ENCODE data around the gene ELOVL6. TPM values are rescaled to one million over a fixed set of nuclear protein-coding genes. Genes with fewer than 3 reads are reported as not detected.

Gene ELOVL6
- total and polyA plus RNA-seq, 2 of the 4 experiments (the other 2 are of a cell fraction), result 17.9 to 19.0 TPM

DNA sequence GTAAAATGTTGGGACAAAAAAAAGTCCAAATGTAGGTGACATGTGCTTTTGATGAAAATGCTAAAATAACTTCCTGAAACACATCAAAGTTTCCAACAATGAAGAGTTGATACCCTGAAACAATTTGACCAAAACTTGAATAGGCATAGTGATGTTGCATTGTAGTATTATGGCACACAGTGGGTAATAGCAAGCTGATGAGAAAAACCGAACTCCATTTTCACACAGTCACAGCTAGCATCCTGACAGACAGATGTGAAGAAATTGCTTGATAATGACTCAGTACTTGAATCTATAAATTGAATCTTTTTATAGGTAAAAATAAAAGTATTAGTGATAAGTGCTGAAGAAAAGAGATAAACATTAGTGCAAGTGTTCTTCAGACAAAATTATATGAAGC is 122.5 kb downstream of the ELOVL6 start:
- ChIA-PET POLR2A (ENCODE audit: unreplicated experiment) (no interaction called here), CTCF (no interaction called here)
- Histone ChIP-seq H4K8ac (ENCODE audit: low read depth in 2 of 2, low read length in 2 of 2) (no peak overlapping the region), H4K91ac (ENCODE audit: insufficient read depth, low read depth, low read length) (no peak overlapping the region), H3K4me2 (ENCODE audit: low read depth, low read length) (no peak overlapping the region), H3K23ac (ENCODE audit: low read depth, low read length) (no peak overlapping the region), H3K27me3 (ENCODE audit: control insufficient read depth, insufficient read depth, low read length) (no peaks in the 10 kb centered on the region), H2AK5ac (ENCODE audit: low read depth, low read length) (no peak overlapping the region), H3K9me1 (ENCODE audit: insufficient read depth, low read length) (no peaks in the 10 kb centered on the region), H2BK15ac (ENCODE audit: low read depth, low read length) (no peak overlapping the region), H3K14ac (replicated peaks; ENCODE audit: low read depth, low read length) (no peak overlapping the region), H3K4me1 (ENCODE audit: control insufficient read depth, insufficient read depth, low read length) (no peaks in the 10 kb centered on the region; the same call in 1 of the 2 replicates), H2BK5ac (ENCODE audit: low read depth, low read length, poor library complexity, severe bottlenecking) (no peak overlapping the region), H2AK9ac (replicated peaks; ENCODE audit: low read depth, low read length, poor library complexity) (no peak overlapping the region), H3K4ac (ENCODE audit: low read depth, low read length) (no peak overlapping the region), H2BK20ac (ENCODE audit: low read depth, low read length) (no peak overlapping the region), H3K9me3 (ENCODE audit: control insufficient read depth, insufficient read depth, low read length) (no peaks in the 10 kb centered on the region), H2AFZ (replicated peaks; ENCODE audit: low read length, poor library complexity) (no peak overlapping the region), H3K56ac (ENCODE audit: extremely low read depth, insufficient read depth, low read length) (no peak overlapping the region), H2BK120ac (ENCODE audit: low read depth, low read length) (no peak overlapping the region), H4K20me1 (ENCODE audit: insufficient read depth, low read length) (no peaks in the 10 kb centered on the region), H3K9ac (ENCODE audit: low read depth, low read length) (no peak overlapping the region), H3K4me3 (ENCODE audit: insufficient read depth, low read depth, low read length) (no peak overlapping the region), H3K36me3 (ENCODE audit: control insufficient read depth, insufficient read depth, low read length) (no peaks in the 10 kb centered on the region), H3K18ac (ENCODE audit: low read depth, low read length) (no peak overlapping the region), H4K5ac (ENCODE audit: low read depth, low read length) (no peak overlapping the region), H3K27ac (ENCODE audit: insufficient read depth, low read length) (no peak overlapping the region), H3K79me1 (ENCODE audit: low read depth in 1 of 2, low read length in 2 of 2) (no peaks in the 10 kb centered on the region; a peak in 1 of 4 replicates)
- in situ Hi-C loops (cut with MboI; ENCODE audit: low sequenced_read_pairs), result no loop called here
- ATAC-seq (ENCODE audit: low read depth), result no peak
- intact Hi-C loops (cut with micrococcal nuclease), result no loop called here
- no TSS peak for BruUV-seq (replicated peaks)
- no peak for DNase-seq
- TF ChIP-seq SMC3 (IDR thresholded peaks at IDR 0.05; ENCODE audit: low read depth, low read length) (no peak), MXI1 (IDR thresholded peaks at IDR 0.05; ENCODE audit: borderline replicate concordance, low read depth, low read length) (no peak)
- dilution Hi-C loops (cut with HindIII; ENCODE audit: low sequenced_read_pairs, unreplicated experiment), result no loop called here
- WGBS, 2 experiments (ENCODE audit: extremely low coverage in 2 of 2, insufficient read length in 1 of 2), result no CpG with 5 or more reads among the region's 1 CpG
